Activated naive CD8-positive, alpha-beta T cell treated with anti-CD3 and anti-CD28 coated beads for 36 hours (primary cell): ENCODE data around the gene DUS4L. TPM values are rescaled to one million over a fixed set of nuclear protein-coding genes. Genes with fewer than 3 reads are reported as not detected.
"Not testable (repeated sequence)": the region's sequence is repeated elsewhere in the genome, so short reads cannot be mapped to it uniquely, and the experiment has no call there.

Experiments
- DNase-seq: peaks from one replicate; pipeline ENCODE4 v3.0.0; 2021
- H3K27ac Mint-ChIP-seq: one replicate; pipeline ENCODE4 v1.8.0; 2022; ENCODE audit warnings: mild to moderate bottlenecking, moderate library complexity, mixed read lengths
- H3K27me3 Mint-ChIP-seq: one replicate; pipeline ENCODE4 v1.8.0; 2022; ENCODE audit warnings: mild to moderate bottlenecking, mixed read lengths
- H3K36me3 Mint-ChIP-seq: one replicate; pipeline ENCODE4 v1.8.0; 2021; ENCODE audit warnings: mild to moderate bottlenecking, mixed read lengths
- H3K4me1 Mint-ChIP-seq: one replicate; pipeline ENCODE4 v1.8.0; 2021; ENCODE audit warnings: mixed read lengths
- H3K4me3 Mint-ChIP-seq: one replicate; pipeline ENCODE4 v1.8.0; 2022; ENCODE audit warnings: mild to moderate bottlenecking, moderate library complexity, mixed read lengths
- H3K9me3 Mint-ChIP-seq: one replicate; pipeline ENCODE4 v1.8.0; 2022; ENCODE audit warnings: mixed read lengths
- total RNA-seq, 2 experiments: library from RNA; stranded (reverse); gene quantifications; one replicate each; pipeline ENCODE4 v1.2.3, GENCODE V29; 2021

DUS4L gene
- 10 to 100 TPM; 14.5 to 15.3 TPM for total RNA-seq

- peaks cover 51% of the 10 kb centered on the region for H3K4me1 Mint-ChIP-seq
- H3K27ac Mint-ChIP-seq, result peak within 1 kb of the TSS; percentile 87
- peaks cover 18% of the 10 kb centered on the region for H3K36me3 Mint-ChIP-seq
- H3K4me3 Mint-ChIP-seq, result peak within 1 kb of the TSS; percentile 83
- no peaks in the 10 kb centered on the region for H3K9me3 Mint-ChIP-seq
- H3K27me3 Mint-ChIP-seq, result no peaks in the 10 kb centered on the region
- peak; percentile 87 for DNase-seq
Observed at GRCh38 chr7:107563775-107564552, at the start of gene DUS4L, which contains the start of gene COG5. TSS of gene DUS4L (plus strand) at chr7:107563971. CDS start at chr7:107567071, 3,100 bp downstream. TSS of gene COG5 (minus strand) at chr7:107563920. CDS start at chr7:107563896, 24 bp downstream.

GRCh38 chr7:107526672-107527071 is 37.1 kb upstream of the DUS4L start:
- Mint-ChIP-seq H3K9me3 (no peaks in the 10 kb centered on the region), H3K4me1 (peaks cover 9% of the 10 kb centered on the region), H3K36me3 (peaks cover 43% of the 10 kb centered on the region), H3K4me3 (no peak overlapping the region), H3K27ac (no peak overlapping the region), H3K27me3 (no peaks in the 10 kb centered on the region)
- DNase-seq, result no peak

- Mint-ChIP-seq H3K4me1 (peaks cover 9% of the 10 kb centered on the region), H3K9me3 (no peaks in the 10 kb centered on the region), H3K27me3 (no peaks in the 10 kb centered on the region), H3K27ac (no peak overlapping the region), H3K36me3 (peaks cover 38% of the 10 kb centered on the region), H3K4me3 (no peak overlapping the region)
- no peak for DNase-seq
Observed at GRCh38 chr7:107527196-107527595, 36.6 kb upstream of the DUS4L start.

- Mint-ChIP-seq H3K9me3 (no peaks in the 10 kb centered on the region), H3K27ac (no peak overlapping the region), H3K27me3 (no peaks in the 10 kb centered on the region), H3K4me3 (no peak overlapping the region), H3K4me1 (peaks cover 16% of the 10 kb centered on the region), H3K36me3 (peaks cover 36% of the 10 kb centered on the region)
- DNase-seq, result no peak
Observed at GRCh38 chr7:107528461-107528860, 35.3 kb upstream of the DUS4L start.

- no peak for DNase-seq
- no peak overlapping the region for H3K27ac Mint-ChIP-seq
Observed at GRCh38 chr7:107530751-107531150, 33.0 kb upstream of the DUS4L start.

GRCh38 chr7:107534139-107534538 is 29.6 kb upstream of the DUS4L start:
- H3K4me1 Mint-ChIP-seq, result peaks cover 25% of the 10 kb centered on the region
- H3K36me3 Mint-ChIP-seq, result peaks cover 63% of the 10 kb centered on the region
- H3K27ac Mint-ChIP-seq, result no peak overlapping the region
- peaks cover 19% of the 10 kb centered on the region for H3K9me3 Mint-ChIP-seq
- no peaks in the 10 kb centered on the region for H3K27me3 Mint-ChIP-seq
- no peak for DNase-seq
- H3K4me3 Mint-ChIP-seq, result no peak overlapping the region

More at GRCh38 chr7:107530751-107531150, 33.0 kb upstream of the DUS4L start:
- no peak overlapping the region for H3K4me3 Mint-ChIP-seq
- H3K36me3 Mint-ChIP-seq, result peaks cover 51% of the 10 kb centered on the region
- H3K4me1 Mint-ChIP-seq, result peaks cover 29% of the 10 kb centered on the region
- H3K9me3 Mint-ChIP-seq, result peaks cover 9% of the 10 kb centered on the region
- no peaks in the 10 kb centered on the region for H3K27me3 Mint-ChIP-seq

- H3K27ac Mint-ChIP-seq, DNase-seq, H3K27me3 Mint-ChIP-seq, H3K4me3 Mint-ChIP-seq: not testable (repeated sequence)
- peaks cover 22% of the 10 kb centered on the region for H3K4me1 Mint-ChIP-seq
- peaks cover 58% of the 10 kb centered on the region for H3K36me3 Mint-ChIP-seq
- peaks cover 19% of the 10 kb centered on the region for H3K9me3 Mint-ChIP-seq
Observed at GRCh38 chr7:107537228-107537627, 26.5 kb upstream of the DUS4L start.

- H3K4me1 Mint-ChIP-seq, result peaks cover 19% of the 10 kb centered on the region
- no peak overlapping the region for H3K27ac Mint-ChIP-seq
- H3K27me3 Mint-ChIP-seq, result no peaks in the 10 kb centered on the region
Observed at GRCh38 chr7:107538001-107538400, 25.8 kb upstream of the DUS4L start.

GRCh38 chr7:107543338-107543993 is 20.3 kb upstream of the DUS4L start:
- Mint-ChIP-seq H3K36me3 (peaks cover 54% of the 10 kb centered on the region), H3K4me3 (no peak overlapping the region), H3K9me3 (peaks cover 14% of the 10 kb centered on the region), H3K27me3 (no peaks in the 10 kb centered on the region), H3K27ac (no peak overlapping the region), H3K4me1 (peaks cover 3% of the 10 kb centered on the region)
- no peak for DNase-seq

More at GRCh38 chr7:107538001-107538400, 25.8 kb upstream of the DUS4L start:
- DNase-seq, result no peak
- no peak overlapping the region for H3K4me3 Mint-ChIP-seq
- H3K9me3 Mint-ChIP-seq, result peaks cover 19% of the 10 kb centered on the region
- H3K36me3 Mint-ChIP-seq, result peaks cover 59% of the 10 kb centered on the region

GRCh38 chr7:107544848-107545591 is 18.8 kb upstream of the DUS4L start:
- no peak overlapping the region for H3K27ac Mint-ChIP-seq
- no peak for DNase-seq
- peaks cover 60% of the 10 kb centered on the region for H3K36me3 Mint-ChIP-seq
- H3K9me3 Mint-ChIP-seq, result peaks cover 15% of the 10 kb centered on the region
- peaks cover 6% of the 10 kb centered on the region for H3K4me1 Mint-ChIP-seq
- H3K27me3 Mint-ChIP-seq, result no peaks in the 10 kb centered on the region
- no peak overlapping the region for H3K4me3 Mint-ChIP-seq

GRCh38 chr7:107551936-107552335 is 11.8 kb upstream of the DUS4L start:
- Mint-ChIP-seq H3K27me3 (no peaks in the 10 kb centered on the region), H3K4me3 (no peak overlapping the region), H3K4me1 (peaks cover 34% of the 10 kb centered on the region), H3K9me3 (peaks cover 2% of the 10 kb centered on the region), H3K36me3 (peaks cover 61% of the 10 kb centered on the region), H3K27ac (no peak overlapping the region)
- no peak for DNase-seq

GRCh38 chr7:107555893-107556292 is 7.9 kb upstream of the DUS4L start:
- no peak overlapping the region for H3K4me3 Mint-ChIP-seq
- H3K27me3 Mint-ChIP-seq, result no peaks in the 10 kb centered on the region
- H3K4me1 Mint-ChIP-seq, result peaks cover 51% of the 10 kb centered on the region
- no peaks in the 10 kb centered on the region for H3K9me3 Mint-ChIP-seq
- peaks cover 40% of the 10 kb centered on the region for H3K36me3 Mint-ChIP-seq
- DNase-seq, result no peak
- no peak overlapping the region for H3K27ac Mint-ChIP-seq

- H3K4me3 Mint-ChIP-seq, result no peak overlapping the region
- DNase-seq, result no peak
- H3K4me1 Mint-ChIP-seq, result peaks cover 55% of the 10 kb centered on the region
- H3K9me3 Mint-ChIP-seq, result no peaks in the 10 kb centered on the region
- H3K36me3 Mint-ChIP-seq, result peaks cover 25% of the 10 kb centered on the region
- peak overlapping the region; percentile 74 for H3K27ac Mint-ChIP-seq
- no peaks in the 10 kb centered on the region for H3K27me3 Mint-ChIP-seq
Observed at GRCh38 chr7:107559864-107560263, 3.9 kb upstream of the DUS4L start.

GRCh38 chr7:107560898-107561516 is 2.8 kb upstream of the DUS4L start:
- H3K36me3 Mint-ChIP-seq, result peaks cover 19% of the 10 kb centered on the region
- no peaks in the 10 kb centered on the region for H3K27me3 Mint-ChIP-seq
- no peak for DNase-seq
- peak overlapping the region; percentile 68 for H3K4me3 Mint-ChIP-seq
- peaks cover 55% of the 10 kb centered on the region for H3K4me1 Mint-ChIP-seq
- H3K9me3 Mint-ChIP-seq, result no peaks in the 10 kb centered on the region
- H3K27ac Mint-ChIP-seq, result peak overlapping the region; percentile 87
